ENCODE data around the gene ATAD3A. TPM values are rescaled to one million over a fixed set of nuclear protein-coding genes. Genes with fewer than 3 reads are reported as not detected.
"Not testable (repeated sequence)": the region's sequence is repeated elsewhere in the genome, so short reads cannot be mapped to it uniquely, and the experiment has no call there.

Gene ATAD3A
- total and polyA plus RNA-seq, 3 donors from 2014 or later, result 22.0 to 37.4 (median 35.7) TPM

GRCh38 chr1:1510912-1511532, 940 bp upstream of the ATAD3A start:
- no peak for DNase-seq
- TF ChIP-seq, protein P1, sequence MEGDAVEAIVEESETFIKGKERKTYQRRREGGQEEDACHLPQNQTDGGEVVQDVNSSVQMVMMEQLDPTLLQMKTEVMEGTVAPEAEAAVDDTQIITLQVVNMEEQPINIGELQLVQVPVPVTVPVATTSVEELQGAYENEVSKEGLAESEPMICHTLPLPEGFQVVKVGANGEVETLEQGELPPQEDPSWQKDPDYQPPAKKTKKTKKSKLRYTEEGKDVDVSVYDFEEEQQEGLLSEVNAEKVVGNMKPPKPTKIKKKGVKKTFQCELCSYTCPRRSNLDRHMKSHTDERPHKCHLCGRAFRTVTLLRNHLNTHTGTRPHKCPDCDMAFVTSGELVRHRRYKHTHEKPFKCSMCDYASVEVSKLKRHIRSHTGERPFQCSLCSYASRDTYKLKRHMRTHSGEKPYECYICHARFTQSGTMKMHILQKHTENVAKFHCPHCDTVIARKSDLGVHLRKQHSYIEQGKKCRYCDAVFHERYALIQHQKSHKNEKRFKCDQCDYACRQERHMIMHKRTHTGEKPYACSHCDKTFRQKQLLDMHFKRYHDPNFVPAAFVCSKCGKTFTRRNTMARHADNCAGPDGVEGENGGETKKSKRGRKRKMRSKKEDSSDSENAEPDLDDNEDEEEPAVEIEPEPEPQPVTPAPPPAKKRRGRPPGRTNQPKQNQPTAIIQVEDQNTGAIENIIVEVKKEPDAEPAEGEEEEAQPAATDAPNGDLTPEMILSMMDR (IDR thresholded peaks at IDR 0.05), result peak in 1 of 3 experiments; percentile 16
- no peak for TF ChIP-seq POLR2A (IDR thresholded peaks at IDR 0.05)
- Histone ChIP-seq H3K9me3 (no peaks in the 10 kb centered on the region), H3K27ac (peak overlapping the region; percentile 36 to 93), H3K27me3 (no peaks in the 10 kb centered on the region), H3K36me3 (ENCODE audit: low read depth, missing control alignments) (no peaks in the 10 kb centered on the region), H3K4me1 (peaks cover 3% of the 10 kb centered on the region), H3K4me3 (peak overlapping the region; percentile 70 to 89)
- WGBS, 2 donors, result 10 to 14% methylated on average over 16 to 17 of the region's 17 CpGs
- intact Hi-C loops (cut with DNase I; ENCODE audit: low total_unique reads), result no loop called here

DNA sequence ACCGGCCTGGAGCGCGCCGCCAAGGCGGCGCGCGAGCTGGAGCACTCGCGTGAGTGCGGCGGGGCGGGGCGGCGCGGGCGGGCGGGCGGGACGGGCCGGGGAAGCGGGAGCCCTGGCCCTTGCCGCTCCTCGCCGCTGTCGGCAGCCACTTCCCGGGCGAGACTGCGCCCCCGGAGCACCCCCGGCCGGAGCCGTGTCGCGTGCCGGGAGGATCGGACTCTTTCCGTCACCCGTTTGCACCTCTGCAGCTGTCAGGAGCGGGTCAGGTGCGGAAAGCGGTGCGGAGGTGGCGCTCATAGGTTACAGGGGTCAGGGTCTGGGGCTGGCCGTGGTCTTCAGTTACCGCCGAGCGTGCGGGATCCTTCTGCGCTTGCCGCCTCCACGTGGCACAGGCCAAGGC, 463 bp downstream of the ATAD3A start:
- Histone ChIP-seq H3K27ac (peak overlapping the region in 1 of 2 donors; percentile 93), H3K4me3 (peak overlapping the region; percentile 70 to 89)
- H3K36me3 ChIP-seq (ENCODE audit: low read depth, missing control alignments); DNase-seq; H3K27me3 ChIP-seq; intact Hi-C loops (cut with DNase I; ENCODE audit: low total_unique reads); H3K4me1 ChIP-seq; H3K9me3 ChIP-seq: not testable (repeated sequence)
- WGBS, 2 donors, result no CpG with 5 or more reads among the region's 52 CpGs

DNA sequence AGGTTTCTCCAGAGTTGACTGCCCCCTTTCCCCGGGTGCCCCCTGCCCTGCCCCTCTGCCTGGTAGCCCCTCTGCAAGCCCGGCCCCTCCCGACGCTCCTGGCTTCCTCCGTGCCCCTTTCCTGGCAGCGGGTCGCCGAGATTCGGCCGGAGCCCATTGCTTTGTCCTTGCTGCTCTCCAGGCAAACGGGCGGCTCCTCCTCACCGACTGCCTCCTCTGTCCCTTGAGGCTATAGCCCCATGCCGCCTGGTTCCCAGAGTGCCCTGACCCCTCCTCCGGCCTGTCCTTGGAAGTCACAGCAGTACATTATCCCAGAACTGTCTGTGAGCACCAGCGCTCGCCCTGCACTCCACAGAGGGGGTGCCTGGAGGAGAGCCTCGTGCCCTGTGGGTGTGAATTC, 1.7 kb downstream of the ATAD3A start:
- H3K9me3 ChIP-seq; H3K4me1 ChIP-seq; intact Hi-C loops (cut with DNase I; ENCODE audit: low total_unique reads); H3K36me3 ChIP-seq (ENCODE audit: low read depth, missing control alignments); H3K4me3 ChIP-seq; H3K27me3 ChIP-seq; H3K27ac ChIP-seq; DNase-seq: not testable (repeated sequence)
- 54 to 63% methylated on average over 10 to 18 of the region's 18 CpGs for WGBS, 2 donors

GRCh38 chr1:1514376-1514775, 2.4 kb downstream of the ATAD3A start:
- H3K36me3 ChIP-seq (ENCODE audit: low read depth, missing control alignments); H3K9me3 ChIP-seq; DNase-seq; H3K4me1 ChIP-seq; H3K27me3 ChIP-seq; H3K4me3 ChIP-seq; intact Hi-C loops (cut with DNase I; ENCODE audit: low total_unique reads); H3K27ac ChIP-seq: not testable (repeated sequence)
- 84 to 85% methylated on average over 10 to 16 of the region's 16 CpGs for WGBS, 2 donors

DNA sequence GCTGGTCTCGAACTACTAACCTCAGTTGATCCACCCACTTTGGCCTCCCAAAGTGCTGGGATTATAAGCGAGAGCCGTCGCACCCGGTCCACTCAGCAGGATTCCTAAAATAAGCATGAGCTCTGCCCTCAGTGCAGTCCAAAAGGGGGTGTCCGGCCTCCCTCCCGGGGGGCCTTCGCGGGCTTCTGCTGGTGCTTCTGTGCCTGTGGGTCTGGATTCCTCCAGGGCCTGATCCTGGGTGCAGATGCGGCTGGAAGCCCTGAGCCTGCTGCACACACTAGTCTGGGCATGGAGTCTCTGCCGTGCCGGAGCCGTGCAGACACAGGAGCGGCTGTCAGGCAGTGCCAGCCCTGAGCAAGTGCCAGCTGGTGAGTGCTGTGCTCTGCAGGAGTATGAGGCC, 5.0 kb downstream of the ATAD3A start:
- DNase-seq; H3K27ac ChIP-seq; H3K27me3 ChIP-seq; H3K4me3 ChIP-seq; intact Hi-C loops (cut with DNase I; ENCODE audit: low total_unique reads); H3K4me1 ChIP-seq; H3K36me3 ChIP-seq (ENCODE audit: low read depth, missing control alignments); H3K9me3 ChIP-seq: not testable (repeated sequence)
- WGBS, 2 donors, result 92 to 97% methylated on average over 6 to 10 of the region's 14 CpGs

GRCh38 chr1:1517973-1518620, 6.1 kb downstream of the ATAD3A start:
- Histone ChIP-seq H3K4me3 (no peak overlapping the region), H3K27me3 (no peaks in the 10 kb centered on the region), H3K36me3 (ENCODE audit: low read depth, missing control alignments) (no peaks in the 10 kb centered on the region), H3K27ac (no peak overlapping the region), H3K4me1 (no peaks in the 10 kb centered on the region), H3K9me3 (no peaks in the 10 kb centered on the region)
- TF ChIP-seq POLR2A (IDR thresholded peaks at IDR 0.05), result no peak
- TF ChIP-seq, protein P1 (IDR thresholded peaks at IDR 0.05), result no peak
- intact Hi-C loops (cut with DNase I; ENCODE audit: low total_unique reads), result no loop called here
- DNase-seq, result no peak
- 89 to 95% methylated on average over 15 to 23 of the region's 28 CpGs for WGBS, 2 donors

GRCh38 chr1:1518621-1519007, 6.7 kb downstream of the ATAD3A start:
- H3K27me3 ChIP-seq; intact Hi-C loops (cut with DNase I; ENCODE audit: low total_unique reads); H3K9me3 ChIP-seq; H3K4me1 ChIP-seq; H3K27ac ChIP-seq; H3K36me3 ChIP-seq (ENCODE audit: low read depth, missing control alignments); DNase-seq; H3K4me3 ChIP-seq: not testable (repeated sequence)
- 90 to 98% methylated on average over 15 of the region's 19 CpGs for WGBS, 2 donors

GRCh38 chr1:1519805-1520505, 8.0 kb downstream of the ATAD3A start:
- H3K36me3 ChIP-seq (ENCODE audit: low read depth, missing control alignments); H3K4me3 ChIP-seq; DNase-seq; intact Hi-C loops (cut with DNase I; ENCODE audit: low total_unique reads); H3K27ac ChIP-seq; H3K27me3 ChIP-seq; H3K4me1 ChIP-seq; H3K9me3 ChIP-seq: not testable (repeated sequence)
- WGBS, 2 donors, result 96 to 98% methylated on average over 9 to 51 of the region's 51 CpGs
